Measurements from ENCODE around the gene ZNF81.
"Not testable (repeated sequence)": the region's sequence is repeated elsewhere in the genome, so short reads cannot be mapped to it uniquely, and the experiment has no call there.

ZNF81 gene

GRCh38 chrX:47846040-47846439 is 9.3 kb downstream of the ZNF81 start:
- no peak for DNase-seq

DNA sequence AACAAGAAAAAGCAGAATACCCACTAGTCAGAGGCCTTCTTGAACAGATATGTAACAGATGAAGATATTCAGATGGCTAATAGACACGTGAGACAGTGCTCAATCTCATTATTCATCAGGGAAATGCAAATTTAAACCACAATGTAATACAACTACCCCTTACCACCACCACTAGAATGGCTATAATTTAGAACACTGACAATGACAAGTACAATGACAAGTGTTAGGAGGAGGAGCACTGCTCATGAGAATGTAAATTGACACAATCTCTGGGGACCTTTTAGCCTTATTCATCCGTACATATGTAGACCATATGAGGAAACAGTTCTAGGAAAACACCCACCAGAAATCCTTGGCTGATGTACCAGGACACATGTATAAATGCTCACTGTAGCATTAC is 13.1 kb downstream of the ZNF81 start:
- no peak for DNase-seq

DNA sequence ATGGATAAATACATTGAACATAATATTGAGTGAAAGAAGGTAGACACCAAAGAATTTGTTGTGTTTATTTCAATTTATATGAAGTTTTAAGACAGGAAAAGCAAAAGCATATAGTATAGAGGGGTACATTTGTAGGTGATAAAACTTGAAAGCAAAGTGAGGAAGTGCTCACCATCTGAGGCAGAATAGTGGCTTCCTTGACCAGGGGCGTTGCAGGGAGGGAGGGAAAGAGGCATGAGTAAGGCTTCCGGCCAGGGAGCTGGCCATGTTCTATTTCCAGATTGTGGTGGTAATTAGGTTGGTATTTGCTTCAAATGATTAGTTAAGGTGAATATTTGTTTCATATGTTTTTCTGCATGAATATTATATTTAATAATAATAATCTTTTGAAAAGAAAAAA is 13.7 kb downstream of the ZNF81 start:
- not testable (repeated sequence) for DNase-seq

GRCh38 chrX:47850901-47851300 is 14.2 kb downstream of the ZNF81 start:
- no peak for DNase-seq

- DNase-seq, result peak; percentile 33
Measured at GRCh38 chrX:47854474-47854873, 17.8 kb downstream of the ZNF81 start.

- no peak for DNase-seq
Measured at GRCh38 chrX:47859686-47860085, 23.0 kb downstream of the ZNF81 start.

DNA sequence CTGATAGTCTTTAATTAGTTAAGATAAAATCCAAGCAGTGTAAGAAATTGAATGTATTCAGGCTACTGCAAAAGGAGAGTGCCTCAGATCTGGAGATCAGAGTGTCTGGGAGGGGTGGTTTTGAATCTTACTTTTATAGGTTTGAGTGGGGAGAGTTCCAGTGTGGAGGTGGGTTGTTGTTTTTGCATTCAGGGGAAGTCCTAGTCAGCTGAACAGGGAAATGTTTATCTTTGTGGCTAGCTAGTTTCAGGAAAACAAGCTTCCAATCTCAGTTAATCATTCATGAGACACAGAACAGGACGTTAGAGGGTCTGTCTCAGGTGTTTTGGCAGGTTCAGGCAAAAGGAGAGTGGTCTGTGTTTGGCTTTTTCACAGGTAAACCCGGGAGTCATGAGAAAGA is 26.0 kb downstream of the ZNF81 start:
- no peak for DNase-seq

GRCh38 chrX:47863187-47863586 is 26.5 kb downstream of the ZNF81 start:
- no peak for DNase-seq

GRCh38 chrX:47864300-47864699 is 27.6 kb downstream of the ZNF81 start:
- no peak for DNase-seq

DNA sequence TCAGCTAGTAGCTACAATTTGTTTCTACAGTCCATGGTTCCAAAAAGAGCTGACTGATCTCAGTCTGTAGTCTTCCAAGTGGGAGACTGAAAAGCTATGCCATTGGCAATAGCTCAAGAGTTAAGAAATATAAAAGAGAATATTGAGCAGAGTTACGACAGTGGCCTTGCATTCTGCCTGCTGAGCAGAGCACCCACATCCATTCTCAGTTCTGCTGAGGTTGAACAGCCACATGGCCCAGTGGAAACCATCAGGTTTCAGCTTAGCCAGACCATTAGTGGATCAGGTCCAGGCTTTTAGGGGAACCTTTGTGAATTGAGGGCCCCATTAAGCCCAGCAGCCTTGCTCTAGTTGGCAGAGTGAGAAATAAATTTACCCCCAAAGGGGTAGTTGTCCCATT is 28.1 kb downstream of the ZNF81 start:
- no peak for DNase-seq

- no peak for DNase-seq
Measured at GRCh38 chrX:47873123-47873522, 36.4 kb downstream of the ZNF81 start.

DNA sequence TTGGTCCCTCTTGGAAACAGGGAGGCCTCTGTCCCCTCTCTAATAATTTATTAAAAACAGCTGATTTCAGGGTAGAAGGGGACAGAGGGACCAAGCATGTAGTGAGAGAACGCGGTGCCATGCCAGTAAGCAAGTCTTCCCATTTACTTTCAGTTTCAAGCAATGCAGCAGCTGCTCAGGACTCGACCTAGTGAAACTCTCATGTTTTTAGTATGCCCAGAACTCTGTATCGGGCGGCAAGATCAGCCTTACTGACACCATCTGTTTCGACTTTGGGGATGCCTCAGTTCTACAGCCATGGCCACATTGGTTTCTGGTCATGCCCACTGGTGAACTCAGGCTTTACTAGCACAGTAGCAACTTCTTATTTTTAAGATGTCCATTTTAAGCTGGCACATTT is 40.6 kb downstream of the ZNF81 start:
- no peak for DNase-seq

DNA sequence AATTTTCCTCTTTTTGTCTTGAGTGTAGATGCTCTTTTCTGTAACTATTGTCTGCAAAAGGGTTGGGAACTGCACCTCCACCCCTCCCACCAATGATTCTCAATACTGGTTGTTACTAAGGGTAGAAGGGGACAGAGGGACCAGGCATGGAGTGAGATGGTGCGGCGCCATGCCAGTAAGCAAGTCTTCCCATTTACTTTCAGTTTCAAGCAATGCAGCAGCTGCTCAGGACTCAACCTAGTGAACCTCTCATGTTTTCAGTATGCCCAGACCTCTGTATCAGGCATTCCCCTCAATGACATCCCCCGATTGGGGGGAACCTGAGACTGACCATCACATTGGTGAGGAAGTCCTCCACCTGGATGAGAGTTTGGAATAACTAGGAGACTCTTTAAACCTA is 41.5 kb downstream of the ZNF81 start:
- no peak for DNase-seq

DNA sequence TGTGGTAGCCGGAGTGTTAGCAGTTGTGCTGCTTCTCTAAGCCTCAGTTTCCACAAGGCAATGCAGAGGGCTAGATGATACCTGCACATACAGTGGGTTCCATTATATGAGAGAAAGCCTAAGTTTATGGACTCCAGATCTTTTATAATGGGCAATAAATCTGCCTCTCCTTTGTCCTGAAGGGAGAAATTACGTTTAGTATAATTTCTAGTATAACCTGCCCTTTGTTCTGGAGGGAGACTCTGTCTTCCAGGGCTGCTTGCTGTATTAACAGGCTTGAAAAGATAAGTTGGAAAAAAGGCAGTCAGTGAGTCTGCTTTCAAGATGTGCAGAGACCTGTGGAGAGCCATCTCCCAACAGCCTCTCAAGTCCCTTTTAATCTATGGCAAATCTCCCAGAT is 42.8 kb downstream of the ZNF81 start:
- no peak for DNase-seq

DNA sequence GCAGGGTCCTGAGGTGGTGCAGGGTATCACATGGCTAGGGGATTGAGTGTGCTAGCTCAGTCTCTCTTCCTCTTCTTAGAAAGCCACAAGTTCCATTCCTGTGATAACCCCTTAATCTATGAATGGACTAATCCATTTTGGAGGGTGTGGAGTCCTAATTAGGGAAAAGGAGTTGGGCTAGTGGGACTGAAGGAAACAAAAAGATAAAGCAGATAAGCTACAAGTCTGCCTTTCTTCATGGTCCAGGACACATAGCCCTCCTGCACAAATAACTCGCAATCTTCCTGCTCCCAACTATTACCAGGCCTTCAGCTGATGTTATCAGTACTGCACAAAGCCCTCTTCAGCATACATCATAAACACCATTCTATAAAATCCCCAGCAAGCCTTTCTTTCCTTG is 44.2 kb downstream of the ZNF81 start:
- no peak for DNase-seq

- no peak for DNase-seq
Measured at GRCh38 chrX:47885501-47885900, 48.8 kb downstream of the ZNF81 start.

- DNase-seq, result no peak
Measured at GRCh38 chrX:47898024-47898423, 61.3 kb downstream of the ZNF81 start.

- no peak for DNase-seq
Measured at GRCh38 chrX:47900833-47901232, 64.1 kb downstream of the ZNF81 start.

- DNase-seq, result no peak
Measured at GRCh38 chrX:47902161-47902560, 65.5 kb downstream of the ZNF81 start.

DNA sequence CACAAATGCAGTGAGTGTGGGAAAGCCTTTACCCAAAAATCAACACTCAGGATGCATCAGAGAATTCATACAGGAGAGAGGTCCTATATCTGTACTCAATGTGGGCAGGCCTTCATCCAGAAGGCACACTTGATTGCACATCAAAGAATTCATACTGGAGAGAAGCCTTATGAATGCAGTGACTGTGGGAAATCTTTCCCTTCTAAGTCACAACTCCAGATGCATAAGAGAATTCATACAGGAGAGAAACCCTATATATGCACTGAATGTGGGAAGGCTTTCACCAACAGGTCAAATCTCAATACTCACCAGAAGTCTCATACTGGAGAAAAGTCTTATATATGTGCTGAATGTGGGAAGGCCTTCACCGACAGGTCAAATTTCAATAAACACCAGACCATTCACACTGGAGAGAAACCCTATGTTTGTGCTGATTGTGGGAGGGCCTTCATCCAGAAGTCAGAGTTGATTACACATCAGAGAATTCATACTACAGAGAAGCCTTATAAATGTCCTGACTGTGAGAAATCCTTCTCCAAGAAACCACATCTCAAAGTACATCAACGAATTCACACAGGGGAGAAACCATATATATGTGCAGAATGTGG is 79.3 kb downstream of the ZNF81 start:
- DNase-seq, result no peak

- DNase-seq, result no peak
Measured at GRCh38 chrX:47918274-47918673, 81.6 kb downstream of the ZNF81 start.

GRCh38 chrX:47927212-47927611 is 90.5 kb downstream of the ZNF81 start:
- no peak for DNase-seq

DNA sequence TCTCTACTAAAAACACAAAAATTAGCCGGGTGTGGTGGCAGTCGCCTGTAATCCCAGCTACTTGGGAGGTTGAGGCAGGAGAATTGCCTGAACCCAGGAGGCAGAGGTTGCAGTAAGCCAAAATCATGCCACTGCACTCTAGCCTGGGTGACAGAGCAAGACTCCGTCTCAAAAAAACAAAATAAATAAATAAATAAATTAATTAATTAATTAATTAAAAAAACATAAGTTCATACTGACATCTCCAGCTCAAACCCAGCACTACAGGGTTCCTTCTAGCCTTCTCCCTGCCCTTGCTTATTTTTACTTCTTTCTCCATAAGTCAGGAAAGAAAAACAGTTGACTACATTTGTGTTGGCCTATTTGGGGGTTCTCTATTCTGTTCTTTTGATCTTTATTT is 95.3 kb downstream of the ZNF81 start:
- not testable (repeated sequence) for DNase-seq

GRCh38 chrX:47933946-47934345 is 97.2 kb downstream of the ZNF81 start:
- no peak for DNase-seq

DNA sequence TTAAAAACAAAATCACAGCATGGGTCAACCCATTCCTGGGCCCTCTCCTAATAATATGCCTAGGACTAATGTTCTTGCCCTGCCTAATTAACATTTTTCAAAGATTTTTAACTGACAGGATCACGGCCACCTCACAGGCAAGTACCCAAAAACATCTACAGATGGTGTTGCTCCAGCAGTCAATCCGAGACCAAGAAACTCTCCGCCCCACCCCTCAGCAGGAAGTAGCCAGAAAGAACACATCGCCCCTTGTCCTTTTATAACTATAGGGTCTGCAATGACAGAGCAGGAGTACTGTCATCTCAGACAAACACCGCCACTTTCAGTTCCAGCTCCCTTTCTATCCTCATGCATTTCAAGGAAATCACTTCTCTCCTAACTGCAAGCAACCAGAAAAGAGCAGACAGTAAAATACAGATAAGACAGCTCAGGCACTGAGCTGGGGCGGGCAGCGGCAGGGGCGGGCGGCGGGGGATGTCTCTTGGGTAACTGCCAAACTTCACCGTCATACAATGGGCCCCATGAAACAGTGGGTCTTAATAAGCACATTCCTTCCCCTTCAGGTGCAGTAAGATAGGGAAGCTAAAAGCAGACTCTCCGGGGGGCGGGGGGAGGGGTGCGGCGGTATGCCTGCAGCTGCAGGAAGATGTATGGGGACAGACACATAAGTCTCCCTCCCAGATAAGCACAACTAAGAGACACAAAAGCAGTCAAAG is 99.7 kb downstream of the ZNF81 start:
- peak; percentile 29 for DNase-seq

Measured in activated naive CD4-positive, alpha-beta T cell treated with anti-CD3 and anti-CD28 coated beads, Interleukin-2, amount 50 U/mL, for 16 hours (primary cell).